ENCODE data around the gene SNAPC1. TPM values are rescaled to one million over a fixed set of nuclear protein-coding genes. Genes with fewer than 3 reads are reported as not detected.

The SNAPC1 gene
- total and polyA plus RNA-seq, 2 donors (not counting 3 experiments of a cell fraction or from before 2014, with no cell fraction given): 12.7 to 14.3 TPM

GRCh38 chr14:61749867-61750266 lies 12.4 kb upstream of the SNAPC1 start:
- Histone ChIP-seq H2AFZ (ENCODE audit: low read depth, low read length) (no peak overlapping the region), H3K79me2 (ENCODE audit: control insufficient read depth, insufficient read depth, low read length) (peaks cover 49% of the 10 kb centered on the region), H3K4me3 (replicated peaks in 1 of 3; ENCODE audit: insufficient read depth in 1 of 3, low read depth in 1 of 3, low read length in 3 of 3) (peak overlapping the region in 2 of 3 experiments; percentile 72 to 81), H4K20me1 (replicated peaks; ENCODE audit: control insufficient read depth, extremely low read depth, insufficient read depth, low read length) (peaks cover 2% of the 10 kb centered on the region), H3K9ac (replicated peaks; ENCODE audit: extremely low read depth, insufficient read depth, low read length) (peak overlapping the region; percentile 56), H3K27me3 (ENCODE audit: control insufficient read depth in 2 of 2, insufficient read depth in 2 of 2, low read length in 2 of 2) (no peaks in the 10 kb centered on the region), H3K36me3 (ENCODE audit: control insufficient read depth in 2 of 2, extremely low read depth in 1 of 2, insufficient read depth in 2 of 2, low read length in 2 of 2) (peaks cover 3 to 27% of the 10 kb centered on the region in 2 experiments), H3K9me1 (replicated peaks; ENCODE audit: control insufficient read depth, extremely low read depth, insufficient read depth, low read length) (no peaks in the 10 kb centered on the region), H3K4me1 (ENCODE audit: control insufficient read depth, extremely low read depth, insufficient read depth, low read length) (peaks cover 38% of the 10 kb centered on the region), H3K4me2 (ENCODE audit: insufficient read depth, low read length) (peak overlapping the region; percentile 91), H3K27ac (ENCODE audit: insufficient read depth, low read depth, low read length) (peak overlapping the region; percentile 8), H3K9me3 (replicated peaks; ENCODE audit: control insufficient read depth, insufficient read depth, low read length) (no peaks in the 10 kb centered on the region)
- ChIA-PET CTCF (interaction anchor here (0.7 to 2.5 kb wide), 9 partner anchors 12 to 377 kb away, joined by 3 to 24 read pairs (median 5); partner anchors contain the start of gene SNAPC1), POLR2A (interaction anchor here (0.9 to 1.5 kb wide), 3 partner anchors 10 to 46 kb away, joined by 4 to 10 read pairs (median 5); partner anchors contain the start of gene SNAPC1)
- BruUV-seq (replicated peaks): no TSS peak
- intact Hi-C loops (cut with micrococcal nuclease): loop anchor here (2.0 kb wide), 1 partner anchor 87 kb away; no protein-coding TSS in a partner anchor
- dilution Hi-C loops (cut with MboI; ENCODE audit: extremely low pct_ligation_motif_present, low sequenced_read_pairs): loop anchor here (25.0 kb wide), 1 partner anchor 288 kb away; no protein-coding TSS in a partner anchor
- FAIRE-seq (no peak), DNase-seq (ENCODE audit: low read depth, low spot score) (peak; percentile 48)
- TF ChIP-seq POLR2A (IDR thresholded peaks at IDR 0.05; ENCODE audit: low read depth, low read length): peak; percentile 40
- TF ChIP-seq CTCF (IDR thresholded peaks at IDR 0.05; ENCODE audit: extremely low read depth in 1 of 2, insufficient read depth in 1 of 2, low read depth in 1 of 2, low read length in 2 of 2): no peak

GRCh38 chr14:61750708-61751474 lies 11.3 kb upstream of the SNAPC1 start:
- peak overlapping the region; percentile 60 for H3K27ac ChIP-seq (ENCODE audit: insufficient read depth, low read depth, low read length)
- H3K36me3 ChIP-seq (ENCODE audit: control insufficient read depth in 2 of 2, extremely low read depth in 1 of 2, insufficient read depth in 2 of 2, low read length in 2 of 2): peaks cover 0 to 18% of the 10 kb centered on the region in 2 experiments
- H3K27me3 ChIP-seq (ENCODE audit: control insufficient read depth in 2 of 2, insufficient read depth in 2 of 2, low read length in 2 of 2): no peaks in the 10 kb centered on the region
- no peaks in the 10 kb centered on the region for H3K9me1 ChIP-seq (replicated peaks; ENCODE audit: control insufficient read depth, extremely low read depth, insufficient read depth, low read length)
- DNase-seq (ENCODE audit: low read depth, low spot score): peak; percentile 82
- peak; percentile 49 for FAIRE-seq
- peaks cover 39% of the 10 kb centered on the region for H3K79me2 ChIP-seq (ENCODE audit: control insufficient read depth, insufficient read depth, low read length)
- TSS peak; percentile 73 for BruUV-seq (replicated peaks)
- no peaks in the 10 kb centered on the region for H3K9me3 ChIP-seq (replicated peaks; ENCODE audit: control insufficient read depth, insufficient read depth, low read length)
- H3K4me2 ChIP-seq (ENCODE audit: insufficient read depth, low read length): peak overlapping the region; percentile 91
- ChIA-PET CTCF (interaction anchor here (1.3 to 1.7 kb wide), 2 partner anchors 11 to 281 kb away, joined by 3 to 8 read pairs; partner anchors contain the start of gene SNAPC1), POLR2A (interaction anchor here (0.6 kb wide), 1 partner anchor 204 kb away, joined by 4 read pairs; no protein-coding TSS in a partner anchor)
- dilution Hi-C loops (cut with MboI; ENCODE audit: extremely low pct_ligation_motif_present, low sequenced_read_pairs) (no loop called here), intact Hi-C loops (cut with micrococcal nuclease) (loop anchor here (2.0 kb wide), 1 partner anchor 86 kb away; no protein-coding TSS in a partner anchor)
- peaks cover 41% of the 10 kb centered on the region for H3K4me1 ChIP-seq (ENCODE audit: control insufficient read depth, extremely low read depth, insufficient read depth, low read length)
- TF ChIP-seq POLR2A (IDR thresholded peaks at IDR 0.05; ENCODE audit: low read depth, low read length): peak; percentile 77
- no peak for TF ChIP-seq MAX (IDR thresholded peaks at IDR 0.05; ENCODE audit: insufficient read depth, insufficient read length)
- TF ChIP-seq POLR2AphosphoS5 (IDR thresholded peaks at IDR 0.05; ENCODE audit: insufficient read depth, low read depth, low read length): peak; percentile 87
- H2AFZ ChIP-seq (ENCODE audit: low read depth, low read length): no peak overlapping the region
- H3K9ac ChIP-seq (replicated peaks; ENCODE audit: extremely low read depth, insufficient read depth, low read length): peak overlapping the region; percentile 57
- H3K4me3 ChIP-seq (replicated peaks in 1 of 3; ENCODE audit: insufficient read depth in 1 of 3, low read depth in 1 of 3, low read length in 3 of 3): peak overlapping the region; percentile 46 to 81 (median 72)
- H4K20me1 ChIP-seq (replicated peaks; ENCODE audit: control insufficient read depth, extremely low read depth, insufficient read depth, low read length): peaks cover 2% of the 10 kb centered on the region

Data from endothelial cell of umbilical vein (primary cell).